Lung microvascular endothelial cell (primary cell): ENCODE data around the gene MRO. TPM values are rescaled to one million over a fixed set of nuclear protein-coding genes. Genes with fewer than 3 reads are reported as not detected.
"Not testable (repeated sequence)": the region's sequence is repeated elsewhere in the genome, so short reads cannot be mapped to it uniquely, and the experiment has no call there.

Source experiments
- DNase-seq, 2 donors: peaks; one replicate each; pipeline versions ENCODE4 v3.0.0 to v3.0.0-alpha.2; 2010; ENCODE audit warnings: low read depth in 2 of 2
- total RNA-seq: library from RNA; depleted of rRNA; stranded (reverse); fragments of >200 nt; gene quantifications from 2 replicates; pipeline ENCODE4 v1.2.1, GENCODE V29; 2014

Gene MRO
- not detected in 2 replicates for total RNA-seq

GRCh38 chr18:50819728-50820378 lies at the start of gene MRO:
Gene MRO, minus strand, starts transcription at chr18:50820016. Its CDS starts 10,616 bp downstream, at chr18:50809400.
- peak; percentile 77 to 86 for DNase-seq

- DNase-seq: no peak
Observed at GRCh38 chr18:50869150-50869549, 49.3 kb upstream of the MRO start.

GRCh38 chr18:50866765-50867164 lies 46.9 kb upstream of the MRO start:
- peak in 1 of 2 donors; percentile 62 for DNase-seq

GRCh38 chr18:50863840-50864375 lies 44.1 kb upstream of the MRO start:
- no peak for DNase-seq

- DNase-seq: peak in 1 of 2 donors; percentile 28
Observed at GRCh38 chr18:50862401-50862800, 42.6 kb upstream of the MRO start.

- no peak for DNase-seq
Observed at GRCh38 chr18:50861617-50862016, 41.8 kb upstream of the MRO start.

GRCh38 chr18:50859793-50860555 lies 40.2 kb upstream of the MRO start:
- no peak for DNase-seq

GRCh38 chr18:50857694-50858093 lies 37.9 kb upstream of the MRO start:
- no peak for DNase-seq

- DNase-seq: not testable (repeated sequence)
Observed at GRCh38 chr18:50857166-50857565, 37.4 kb upstream of the MRO start.

GRCh38 chr18:50855976-50856757 lies 36.4 kb upstream of the MRO start:
- DNase-seq: no peak

GRCh38 chr18:50853863-50854271 lies 34.1 kb upstream of the MRO start:
- DNase-seq: no peak

GRCh38 chr18:50850307-50851065 lies 30.7 kb upstream of the MRO start:
- DNase-seq: no peak

- no peak for DNase-seq
Observed at GRCh38 chr18:50849419-50849821, 29.6 kb upstream of the MRO start.

GRCh38 chr18:50848991-50849390 lies 29.2 kb upstream of the MRO start:
- no peak for DNase-seq

GRCh38 chr18:50848061-50848551 lies 28.3 kb upstream of the MRO start:
- no peak for DNase-seq

GRCh38 chr18:50847192-50847591 lies 27.4 kb upstream of the MRO start:
- DNase-seq: no peak

- DNase-seq: no peak
Observed at GRCh38 chr18:50844960-50845359, 25.1 kb upstream of the MRO start.

- no peak for DNase-seq
Observed at GRCh38 chr18:50844554-50844953, 24.7 kb upstream of the MRO start.

GRCh38 chr18:50842846-50843245 lies 23.0 kb upstream of the MRO start:
- no peak for DNase-seq

GRCh38 chr18:50839996-50840395 lies 20.2 kb upstream of the MRO start:
- peak in 1 of 2 donors; percentile 80 for DNase-seq

- DNase-seq: no peak
Observed at GRCh38 chr18:50839341-50839740, 19.5 kb upstream of the MRO start.
